GM18873 (cell line): Measurements from ENCODE around the gene MPO.

Source experiments
- ATAC-seq: cut with Tn5 transposase; IDR thresholded peaks from one replicate; pipeline ENCODE4 v1.9.1; 2021; ENCODE audit warnings: mild to moderate bottlenecking, moderate library complexity, moderate number of reproducible peaks; ENCODE audit not compliant: unreplicated experiment, low FRiP score

Gene MPO

GRCh38 chr17:58265902-58266875 is 14.5 kb downstream of the MPO start:
- ATAC-seq, result no peak

GRCh38 chr17:58265271-58265670 is 15.5 kb downstream of the MPO start:
- no peak for ATAC-seq

DNA sequence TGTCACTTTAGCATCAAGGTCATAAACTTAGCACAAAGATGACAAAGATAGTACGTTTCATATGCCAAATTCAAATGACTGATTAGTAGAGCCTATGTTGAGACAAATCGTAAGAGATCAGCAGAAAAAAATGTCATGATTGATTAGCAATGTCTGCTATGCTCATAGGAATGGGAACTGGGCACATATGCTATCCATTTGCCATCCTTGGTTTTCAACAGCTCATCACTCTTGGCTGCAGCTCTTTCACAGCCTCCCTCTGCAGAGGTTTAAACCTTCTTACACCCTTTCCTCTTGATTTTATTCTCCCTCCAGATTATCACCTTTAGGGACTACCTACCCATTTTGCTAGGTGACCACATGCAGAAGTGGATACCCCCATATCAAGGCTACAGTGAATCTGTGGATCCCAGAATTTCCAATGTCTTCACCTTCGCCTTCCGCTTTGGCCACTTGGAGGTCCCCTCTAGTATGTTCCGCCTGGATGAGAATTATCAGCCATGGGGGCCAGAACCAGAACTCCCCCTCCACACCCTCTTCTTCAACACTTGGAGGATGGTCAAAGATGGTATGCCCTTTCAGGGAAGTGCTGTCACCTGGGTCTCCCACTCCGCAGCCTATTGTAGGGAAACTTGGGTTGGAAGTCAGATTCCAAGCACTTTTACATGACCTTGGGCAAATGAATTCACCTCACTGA is 16.2 kb downstream of the MPO start:
- ATAC-seq, result no peak

GRCh38 chr17:58263773-58264172 is 17.0 kb downstream of the MPO start:
- ATAC-seq, result no peak

- ATAC-seq, result no peak
Measured at GRCh38 chr17:58262149-58262548, 18.6 kb downstream of the MPO start.

DNA sequence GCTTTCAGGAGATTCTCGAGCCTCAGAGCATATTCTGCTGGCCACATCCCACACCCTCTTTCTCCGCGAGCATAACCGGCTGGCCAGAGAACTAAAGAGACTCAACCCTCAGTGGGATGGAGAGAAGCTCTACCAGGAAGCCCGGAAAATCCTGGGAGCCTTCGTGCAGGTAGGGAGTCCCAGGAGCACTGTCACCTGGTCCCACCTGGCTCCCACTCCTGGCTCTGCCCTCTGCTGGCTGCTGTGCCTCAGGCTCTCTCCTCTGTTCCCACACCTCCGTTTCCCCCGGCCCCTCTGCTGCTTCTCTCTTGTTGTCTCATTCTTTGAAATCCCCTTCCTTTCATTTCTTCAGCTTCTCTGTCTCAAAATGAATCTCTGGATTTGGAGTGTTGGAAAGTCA is 25.9 kb downstream of the MPO start:
- ATAC-seq, result no peak

- ATAC-seq, result no peak
Measured at GRCh38 chr17:58253082-58253481, 27.7 kb downstream of the MPO start.

- ATAC-seq, result no peak
Measured at GRCh38 chr17:58252141-58252540, 28.6 kb downstream of the MPO start.

- no peak for ATAC-seq
Measured at GRCh38 chr17:58250344-58251011, 30.3 kb downstream of the MPO start.

DNA sequence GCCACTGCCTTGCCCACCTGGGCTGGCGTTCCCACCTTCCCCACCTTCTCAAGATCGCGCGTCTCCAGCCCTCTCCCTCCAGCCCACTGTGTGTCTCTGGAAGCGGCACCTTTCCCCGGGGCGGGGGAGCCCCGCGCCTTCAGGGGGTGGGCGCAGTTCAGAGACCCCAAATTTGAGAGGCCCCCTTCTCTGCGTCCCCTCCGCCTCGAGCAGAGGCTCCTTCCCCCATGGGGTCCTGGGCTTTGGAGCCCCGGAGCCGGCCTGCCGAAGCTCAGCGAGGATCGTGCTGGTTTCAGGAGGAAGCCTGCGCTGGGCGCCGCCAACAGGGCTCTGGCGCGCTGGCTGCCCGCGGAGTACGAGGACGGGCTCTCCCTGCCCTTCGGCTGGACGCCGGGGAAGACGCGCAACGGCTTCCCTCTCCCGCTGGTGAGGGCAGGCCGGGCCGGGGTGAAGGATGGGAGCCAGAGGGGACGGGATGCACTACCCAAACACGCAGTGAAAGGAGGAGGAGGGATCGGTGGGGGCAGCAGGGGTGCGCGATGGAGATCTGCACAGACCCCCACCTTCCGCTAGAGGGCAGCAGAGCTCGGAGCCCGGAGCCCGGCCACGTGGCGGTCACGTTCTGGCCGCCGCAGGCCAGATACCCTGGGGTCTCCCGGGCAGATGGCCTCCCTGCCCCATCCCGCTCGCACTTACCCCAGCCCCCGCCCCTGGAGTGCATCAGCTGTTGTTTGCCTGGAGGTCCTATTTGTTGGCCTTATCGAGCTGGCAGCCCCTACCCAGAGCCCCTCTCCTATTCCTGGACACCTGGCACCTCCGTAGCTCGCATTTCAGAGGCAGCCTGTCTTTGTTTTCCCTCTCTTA is 31.2 kb downstream of the MPO start:
- ATAC-seq, result no peak

GRCh38 chr17:58248955-58249269 is 31.8 kb downstream of the MPO start:
- no peak for ATAC-seq

DNA sequence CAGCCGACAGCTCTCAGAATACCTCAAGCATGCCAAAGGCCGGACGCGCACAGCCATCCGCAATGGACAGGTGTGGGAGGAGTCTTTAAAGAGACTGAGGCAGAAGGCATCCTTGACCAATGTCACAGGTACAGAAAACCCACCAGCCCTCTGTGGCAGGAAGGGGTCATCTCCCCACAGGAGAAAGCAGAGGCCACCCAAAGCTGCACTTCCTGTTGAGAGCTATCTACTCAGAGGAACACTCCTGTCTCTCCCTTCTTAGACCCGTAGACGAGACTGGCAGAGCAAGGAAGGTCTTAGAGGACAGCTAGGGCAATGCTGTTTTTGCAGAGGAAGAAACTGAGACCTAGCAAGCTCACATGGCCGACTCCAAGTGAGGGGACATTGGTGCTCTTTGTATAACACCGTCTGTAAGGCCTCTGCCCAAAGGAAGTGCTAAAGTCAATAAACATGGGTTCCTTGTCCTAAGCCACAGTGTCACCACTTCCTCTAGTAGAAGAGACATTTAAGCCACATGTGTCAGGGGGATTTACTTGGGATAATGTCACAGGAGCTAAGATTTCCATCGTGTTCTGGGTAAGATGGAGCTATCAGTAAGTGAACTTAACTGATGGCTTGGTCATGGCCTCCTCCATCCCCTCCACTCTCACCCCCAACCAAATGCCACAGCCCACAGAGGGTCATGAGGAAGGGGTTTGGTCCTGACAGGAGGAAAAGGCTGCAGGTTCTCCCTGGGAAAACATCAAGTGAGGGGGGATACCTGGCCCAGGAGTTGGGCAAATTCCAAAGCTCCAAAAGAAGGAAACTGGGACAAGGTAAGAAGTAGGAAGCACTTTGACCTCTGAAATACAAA is 33.0 kb downstream of the MPO start:
- ATAC-seq, result no peak

DNA sequence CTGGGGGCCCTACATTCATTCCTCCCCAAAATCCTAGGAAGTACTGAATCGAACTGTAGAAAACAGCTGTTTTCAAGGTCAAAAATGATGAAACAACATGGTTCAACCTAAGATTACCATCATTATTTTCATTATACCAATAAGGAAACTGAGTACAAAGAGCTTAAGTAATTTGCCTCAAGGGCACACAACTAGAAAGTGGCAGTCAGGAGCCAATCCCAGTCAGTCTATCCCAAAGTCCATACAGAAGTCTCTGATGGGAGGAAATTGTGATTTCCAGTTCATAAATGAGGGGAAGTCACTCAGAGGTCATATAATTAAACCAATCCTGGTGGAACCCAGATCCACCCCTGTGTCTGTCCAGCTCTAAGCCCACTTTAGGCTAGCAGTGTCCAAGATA is 34.0 kb downstream of the MPO start:
- ATAC-seq, result no peak

DNA sequence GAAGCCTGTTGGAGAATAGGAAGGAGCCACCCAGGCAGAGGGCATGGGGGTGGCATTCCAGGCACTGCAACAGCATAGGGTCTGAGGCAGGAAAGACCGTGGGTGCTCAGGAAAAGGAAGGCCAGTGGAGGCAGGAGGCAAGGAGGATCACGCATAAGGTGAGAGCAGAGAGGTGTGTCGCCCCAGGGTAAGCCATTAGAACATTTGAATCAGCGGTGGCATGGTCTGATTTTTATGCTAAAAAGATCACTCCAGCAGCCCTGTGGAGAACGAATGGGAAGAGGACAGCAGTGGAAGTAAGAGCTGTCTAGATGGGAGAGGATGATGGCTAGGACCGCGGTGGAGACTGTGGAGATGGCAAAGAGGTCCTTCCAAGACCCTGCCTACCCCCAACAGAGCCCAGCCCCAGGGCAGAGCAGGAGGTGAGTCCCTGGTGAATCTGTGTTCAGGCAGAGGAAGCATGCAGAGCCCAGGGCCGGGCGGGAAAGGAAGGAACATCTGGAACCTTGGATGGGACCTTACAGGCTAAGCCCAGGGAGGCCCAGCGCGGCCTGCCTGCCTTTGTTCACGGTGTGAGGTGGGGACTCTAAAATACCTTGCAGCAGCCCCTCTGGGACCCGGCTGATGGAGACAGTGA is 34.5 kb downstream of the MPO start:
- ATAC-seq, result no peak

DNA sequence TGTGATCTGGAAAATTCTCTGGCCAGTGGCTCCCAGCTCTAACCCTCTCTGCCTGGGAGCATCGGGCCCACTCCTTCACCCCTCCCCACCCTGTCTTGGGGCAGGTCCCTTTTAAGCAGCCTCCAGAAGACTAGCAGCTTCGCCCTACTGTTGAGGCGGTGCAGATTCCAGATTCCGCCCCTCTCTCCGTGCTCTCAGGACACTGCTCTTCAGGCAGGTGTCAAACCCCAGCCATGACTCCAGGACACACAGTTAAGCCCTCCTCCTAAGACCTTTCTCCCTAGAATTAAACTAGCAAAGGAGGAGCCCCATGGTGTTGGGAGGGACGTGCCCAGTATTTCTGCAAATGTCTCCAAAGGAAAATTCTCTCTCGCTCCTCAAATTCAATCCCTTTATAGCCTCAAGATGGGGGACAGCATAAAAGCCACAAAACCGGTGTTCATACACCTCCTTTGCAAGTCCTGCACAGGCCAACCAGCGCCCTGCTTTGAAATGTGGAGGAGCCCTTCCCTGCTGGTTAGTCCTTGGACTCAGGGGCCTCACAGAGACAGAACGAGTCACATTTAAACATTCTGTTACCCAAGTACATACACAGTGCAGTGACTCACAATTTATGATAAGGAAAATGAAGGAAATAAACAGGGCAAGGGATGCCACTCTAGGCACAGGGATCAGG is 35.2 kb downstream of the MPO start:
- ATAC-seq, result no peak

GRCh38 chr17:58244963-58245362 is 35.8 kb downstream of the MPO start:
- ATAC-seq, result no peak

DNA sequence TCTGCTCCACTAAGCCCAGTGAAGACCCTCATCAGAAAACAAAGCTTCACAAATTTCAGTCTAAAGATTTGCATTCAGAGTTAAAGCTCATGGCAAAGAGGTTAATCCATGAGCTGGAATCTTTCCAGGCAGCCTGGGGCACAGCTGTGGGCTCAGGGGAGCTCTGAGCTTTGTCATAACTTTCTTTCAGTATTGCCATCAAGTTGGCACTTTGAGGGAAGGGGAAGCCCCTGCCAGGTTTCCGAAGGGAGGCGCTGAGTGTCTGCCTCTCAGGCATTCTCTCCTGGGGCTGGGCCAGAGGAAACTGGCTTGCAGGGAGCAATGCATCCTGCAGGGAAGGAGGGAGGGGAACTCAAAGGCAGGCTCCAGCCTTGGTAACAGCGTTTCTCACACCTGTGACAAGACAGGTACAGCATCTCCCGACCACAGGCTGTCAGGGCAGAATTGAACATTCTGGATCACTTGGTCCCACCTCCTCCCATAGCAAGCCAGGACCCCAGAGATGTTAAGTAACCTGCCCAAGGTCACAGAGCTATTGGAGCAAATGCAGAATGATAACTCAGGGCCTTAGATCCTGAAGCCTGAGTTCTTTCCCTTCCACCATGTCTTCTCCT is 38.5 kb downstream of the MPO start:
- no peak for ATAC-seq

GRCh38 chr17:58239987-58240386 is 40.7 kb downstream of the MPO start:
- no peak for ATAC-seq
